ENCODE data around the gene DCAF17.
"Not testable (repeated sequence)": the region's sequence is repeated elsewhere in the genome, so short reads cannot be mapped to it uniquely, and the experiment has no call there.

The DCAF17 gene

DNA sequence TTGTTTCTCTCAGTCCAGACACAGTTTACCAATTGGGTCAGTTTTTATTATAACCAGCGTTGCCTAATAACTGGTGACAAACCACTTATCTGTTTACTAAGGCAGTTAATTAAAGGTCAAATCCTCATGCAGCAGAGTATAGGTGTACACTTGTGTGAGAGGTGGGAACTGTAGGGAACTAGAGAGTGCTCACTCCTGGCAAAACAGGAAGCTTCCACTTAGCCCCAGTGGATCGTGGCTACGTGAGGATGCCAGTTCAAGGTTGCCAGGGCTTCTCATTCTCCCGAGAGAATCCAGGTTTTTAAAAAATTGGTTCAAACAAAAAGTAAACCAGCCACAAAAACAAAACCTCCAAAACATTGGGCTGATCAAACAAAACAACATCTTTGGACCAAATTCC is 96.4 kb downstream of the DCAF17 start:
- 65% methylated on average over 4 of the region's 4 CpGs for WGBS
- H3K79me1 ChIP-seq (replicated peaks; ENCODE audit: low read length, poor library complexity, severe bottlenecking), result peaks cover 25% of the 10 kb centered on the region
- no peak overlapping the region for H2BK120ac ChIP-seq (ENCODE audit: low read depth, low read length)
- no peaks in the 10 kb centered on the region for H3K27me3 ChIP-seq (ENCODE audit: control insufficient read depth in 1 of 2, insufficient read depth in 1 of 2, low read length in 2 of 2)
- H2AK5ac ChIP-seq (ENCODE audit: low read length, severe bottlenecking), result no peak overlapping the region
- peaks cover 2 to 42% of the 10 kb centered on the region in 2 experiments for H3K36me3 ChIP-seq (ENCODE audit: control insufficient read depth in 1 of 2, insufficient read depth in 2 of 2, low read depth in 1 of 2, low read length in 2 of 2)
- H4K91ac ChIP-seq (ENCODE audit: low read length), result no peak overlapping the region
- no peak overlapping the region for H2BK12ac ChIP-seq (ENCODE audit: low read length in 2 of 2)
- H3K9me3 ChIP-seq (ENCODE audit: control insufficient read depth, low read length), result no peaks in the 10 kb centered on the region
- no peak overlapping the region for H3K4ac ChIP-seq (ENCODE audit: low read depth in 1 of 2, low read length in 2 of 2)
- H4K8ac ChIP-seq (ENCODE audit: low read length), result no peak overlapping the region
- peak overlapping the region; percentile 22 for H3K27ac ChIP-seq (ENCODE audit: low read length, poor library complexity, severe bottlenecking)
- H3K23ac ChIP-seq (ENCODE audit: low read length in 2 of 2), result no peak overlapping the region
- no peak for DNase-seq
- no peak overlapping the region for H2BK5ac ChIP-seq (ENCODE audit: low read depth, low read length, poor library complexity, severe bottlenecking)
- H3K18ac ChIP-seq (ENCODE audit: low read depth in 1 of 2, low read length in 2 of 2), result no peak overlapping the region
- peaks cover 1% of the 10 kb centered on the region for H3K4me1 ChIP-seq (ENCODE audit: control insufficient read depth, insufficient read depth, low read depth, low read length)
- H3K9ac ChIP-seq (ENCODE audit: low read length), result peak overlapping the region; percentile 85
- H2BK15ac ChIP-seq (ENCODE audit: low read depth, poor library complexity, severe bottlenecking), result no peak overlapping the region
- H3K14ac ChIP-seq (ENCODE audit: low read length in 2 of 2), result no peak overlapping the region
- peak overlapping the region in 1 of 2 experiments; percentile 66 for H3K4me3 ChIP-seq (ENCODE audit: insufficient read depth in 1 of 2, low read depth in 1 of 2, low read length in 2 of 2)
- no peak overlapping the region for H2AFZ ChIP-seq (ENCODE audit: low read depth, low read length)
- no peak overlapping the region for H3K4me2 ChIP-seq (ENCODE audit: low read length, poor library complexity, severe bottlenecking)

DNA sequence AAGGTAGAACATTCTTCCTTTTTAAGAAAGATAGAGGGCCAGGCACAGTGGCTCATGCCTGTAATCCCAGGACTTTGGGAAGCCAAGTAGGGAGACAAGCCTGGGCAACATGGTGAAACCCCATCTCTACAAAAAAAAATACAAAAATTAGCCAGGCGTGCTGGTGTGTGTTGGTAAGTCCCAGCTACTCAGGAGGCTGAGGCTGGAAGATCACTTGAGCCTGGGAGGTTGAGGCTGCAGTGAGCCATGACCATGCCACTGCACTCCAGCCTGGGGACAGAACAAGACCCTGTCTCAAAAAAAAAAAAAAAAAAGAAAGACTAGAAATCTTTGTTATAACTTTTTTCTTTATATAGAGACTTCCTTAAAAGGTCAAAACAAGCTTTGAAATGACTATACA is 96.8 kb downstream of the DCAF17 start:
- not testable (repeated sequence) for H4K8ac ChIP-seq (ENCODE audit: low read length); H2BK5ac ChIP-seq (ENCODE audit: low read depth, low read length, poor library complexity, severe bottlenecking); H3K9me3 ChIP-seq (ENCODE audit: control insufficient read depth, low read length); H2BK12ac ChIP-seq (ENCODE audit: low read length in 2 of 2); H3K27me3 ChIP-seq (ENCODE audit: control insufficient read depth in 1 of 2, insufficient read depth in 1 of 2, low read length in 2 of 2); H3K23ac ChIP-seq (ENCODE audit: low read length in 2 of 2); H2BK120ac ChIP-seq (ENCODE audit: low read depth, low read length); H2BK15ac ChIP-seq (ENCODE audit: low read depth, poor library complexity, severe bottlenecking); H3K18ac ChIP-seq (ENCODE audit: low read depth in 1 of 2, low read length in 2 of 2); H3K14ac ChIP-seq (ENCODE audit: low read length in 2 of 2); H3K4me2 ChIP-seq (ENCODE audit: low read length, poor library complexity, severe bottlenecking); H2AK5ac ChIP-seq (ENCODE audit: low read length, severe bottlenecking); H3K4me1 ChIP-seq (ENCODE audit: control insufficient read depth, insufficient read depth, low read depth, low read length); DNase-seq; H2AFZ ChIP-seq (ENCODE audit: low read depth, low read length); H4K91ac ChIP-seq (ENCODE audit: low read length); H3K4ac ChIP-seq (ENCODE audit: low read depth in 1 of 2, low read length in 2 of 2)
- H3K4me3 ChIP-seq (ENCODE audit: insufficient read depth in 1 of 2, low read depth in 1 of 2, low read length in 2 of 2), result peak overlapping the region in 1 of 2 experiments; percentile 66
- WGBS, result 80% methylated on average over 1 of the region's 1 CpG
- peaks cover 2 to 40% of the 10 kb centered on the region in 2 experiments for H3K36me3 ChIP-seq (ENCODE audit: control insufficient read depth in 1 of 2, insufficient read depth in 2 of 2, low read depth in 1 of 2, low read length in 2 of 2)
- peak overlapping the region; percentile 22 for H3K27ac ChIP-seq (ENCODE audit: low read length, poor library complexity, severe bottlenecking)
- H3K9ac ChIP-seq (ENCODE audit: low read length), result peak overlapping the region; percentile 85
- H3K79me1 ChIP-seq (replicated peaks; ENCODE audit: low read length, poor library complexity, severe bottlenecking), result peaks cover 25% of the 10 kb centered on the region

DNA sequence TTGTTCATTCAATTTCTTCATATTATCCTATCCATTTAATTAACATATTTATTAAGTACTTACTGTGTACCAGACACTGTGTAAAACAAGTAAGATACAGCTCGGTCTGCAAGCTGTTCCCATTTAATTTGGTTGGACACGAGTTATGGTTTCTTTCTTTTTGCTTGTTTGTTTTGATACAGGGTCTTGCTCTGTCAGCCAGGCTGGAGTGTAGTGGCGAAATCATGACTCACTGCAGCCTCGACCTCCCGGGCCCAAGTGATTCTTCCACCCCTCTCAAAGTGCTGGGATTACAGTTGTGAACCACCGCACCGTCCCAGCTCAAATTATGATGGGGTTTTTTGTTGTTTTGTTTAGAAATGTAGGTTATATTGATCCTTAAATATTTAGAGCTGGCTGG is 97.3 kb downstream of the DCAF17 start:
- peak overlapping the region in 1 of 2 experiments; percentile 66 for H3K4me3 ChIP-seq (ENCODE audit: insufficient read depth in 1 of 2, low read depth in 1 of 2, low read length in 2 of 2)
- WGBS, result 2% methylated on average over 4 of the region's 7 CpGs
- H3K4ac ChIP-seq (ENCODE audit: low read depth in 1 of 2, low read length in 2 of 2), result no peak overlapping the region
- no peak overlapping the region for H3K23ac ChIP-seq (ENCODE audit: low read length in 2 of 2)
- no peaks in the 10 kb centered on the region for H3K9me3 ChIP-seq (ENCODE audit: control insufficient read depth, low read length)
- H3K4me2 ChIP-seq (ENCODE audit: low read length, poor library complexity, severe bottlenecking), result no peak overlapping the region
- no peak overlapping the region for H2BK120ac ChIP-seq (ENCODE audit: low read depth, low read length)
- peaks cover 1% of the 10 kb centered on the region for H3K4me1 ChIP-seq (ENCODE audit: control insufficient read depth, insufficient read depth, low read depth, low read length)
- H3K14ac ChIP-seq (ENCODE audit: low read length in 2 of 2), result no peak overlapping the region
- H2BK12ac ChIP-seq (ENCODE audit: low read length in 2 of 2), result no peak overlapping the region
- no peak overlapping the region for H2AFZ ChIP-seq (ENCODE audit: low read depth, low read length)
- H3K27me3 ChIP-seq (ENCODE audit: control insufficient read depth in 1 of 2, insufficient read depth in 1 of 2, low read length in 2 of 2), result no peaks in the 10 kb centered on the region
- H4K91ac ChIP-seq (ENCODE audit: low read length), result no peak overlapping the region
- H2AK5ac ChIP-seq (ENCODE audit: low read length, severe bottlenecking), result no peak overlapping the region
- H3K79me1 ChIP-seq (replicated peaks; ENCODE audit: low read length, poor library complexity, severe bottlenecking), result peaks cover 24% of the 10 kb centered on the region
- H3K27ac ChIP-seq (ENCODE audit: low read length, poor library complexity, severe bottlenecking), result peak overlapping the region; percentile 38
- DNase-seq, result peak; percentile 70
- H2BK15ac ChIP-seq (ENCODE audit: low read depth, poor library complexity, severe bottlenecking), result no peak overlapping the region
- no peak overlapping the region for H2BK5ac ChIP-seq (ENCODE audit: low read depth, low read length, poor library complexity, severe bottlenecking)
- no peak overlapping the region for H4K8ac ChIP-seq (ENCODE audit: low read length)
- peaks cover 2 to 40% of the 10 kb centered on the region in 2 experiments for H3K36me3 ChIP-seq (ENCODE audit: control insufficient read depth in 1 of 2, insufficient read depth in 2 of 2, low read depth in 1 of 2, low read length in 2 of 2)
- H3K9ac ChIP-seq (ENCODE audit: low read length), result peak overlapping the region; percentile 85
- H3K18ac ChIP-seq (ENCODE audit: low read depth in 1 of 2, low read length in 2 of 2), result no peak overlapping the region

DNA sequence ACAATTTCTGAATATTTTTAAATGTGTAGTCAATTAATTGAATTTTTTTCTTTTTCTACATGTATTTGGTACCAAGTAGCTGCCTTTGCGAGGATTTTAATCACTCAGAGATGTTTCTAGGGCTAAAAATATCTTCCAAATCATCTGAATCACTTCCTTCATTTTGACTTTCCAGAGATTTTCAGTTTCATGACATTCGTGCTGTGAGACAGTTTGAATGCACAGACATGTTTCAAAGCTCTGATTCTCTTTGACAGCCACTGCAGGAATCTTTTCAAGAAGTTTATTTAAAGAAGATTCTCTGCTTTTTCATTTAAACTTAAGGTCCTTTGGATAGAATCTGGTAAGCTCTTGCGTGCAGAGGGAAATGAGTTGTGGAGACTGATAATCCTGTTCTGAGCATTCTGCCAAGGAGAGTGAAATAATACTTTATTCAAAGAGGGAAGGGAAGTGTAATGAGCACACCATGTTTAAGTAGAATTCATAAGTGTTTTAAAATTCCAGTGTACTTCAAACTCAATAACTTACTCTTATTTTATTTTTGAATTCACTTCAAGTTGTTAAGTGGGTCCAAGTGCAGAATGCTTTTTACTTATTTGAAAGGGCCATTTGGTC is 97.9 kb downstream of the DCAF17 start:
- peaks cover 1% of the 10 kb centered on the region for H3K4me1 ChIP-seq (ENCODE audit: control insufficient read depth, insufficient read depth, low read depth, low read length)
- WGBS, result 50% methylated on average over 3 of the region's 3 CpGs

More for the DNA sequence above, 97.9 kb downstream of the DCAF17 start:
- Histone ChIP-seq H3K9ac (ENCODE audit: low read length) (peak overlapping the region; percentile 85), H3K79me1 (replicated peaks; ENCODE audit: low read length, poor library complexity, severe bottlenecking) (peaks cover 25% of the 10 kb centered on the region), H2BK5ac (ENCODE audit: low read depth, low read length, poor library complexity, severe bottlenecking) (no peak overlapping the region), H4K8ac (ENCODE audit: low read length) (no peak overlapping the region), H3K4ac (ENCODE audit: low read depth in 1 of 2, low read length in 2 of 2) (no peak overlapping the region), H2BK12ac (ENCODE audit: low read length in 2 of 2) (no peak overlapping the region), H2BK15ac (ENCODE audit: low read depth, poor library complexity, severe bottlenecking) (no peak overlapping the region), H3K4me2 (ENCODE audit: low read length, poor library complexity, severe bottlenecking) (no peak overlapping the region), H2AFZ (ENCODE audit: low read depth, low read length) (no peak overlapping the region), H2AK5ac (ENCODE audit: low read length, severe bottlenecking) (no peak overlapping the region), H3K23ac (ENCODE audit: low read length in 2 of 2) (no peak overlapping the region), H2BK120ac (ENCODE audit: low read depth, low read length) (no peak overlapping the region), H3K27ac (ENCODE audit: low read length, poor library complexity, severe bottlenecking) (no peak overlapping the region), H3K9me3 (ENCODE audit: control insufficient read depth, low read length) (no peaks in the 10 kb centered on the region), H3K4me3 (ENCODE audit: insufficient read depth in 1 of 2, low read depth in 1 of 2, low read length in 2 of 2) (peak overlapping the region in 1 of 2 experiments; percentile 66), H4K91ac (ENCODE audit: low read length) (no peak overlapping the region), H3K14ac (ENCODE audit: low read length in 2 of 2) (no peak overlapping the region), H3K27me3 (ENCODE audit: control insufficient read depth in 1 of 2, insufficient read depth in 1 of 2, low read length in 2 of 2) (no peaks in the 10 kb centered on the region), H3K18ac (ENCODE audit: low read depth in 1 of 2, low read length in 2 of 2) (no peak overlapping the region), H3K36me3 (ENCODE audit: control insufficient read depth in 1 of 2, insufficient read depth in 2 of 2, low read depth in 1 of 2, low read length in 2 of 2) (peaks cover 2 to 40% of the 10 kb centered on the region in 2 experiments)
- DNase-seq, result peak; percentile 46

Data from mesenchymal stem cell (in vitro differentiated cells and primary cell).